Measurements from ENCODE around the gene KANSL3.

Gene KANSL3

GRCh38 chr2:96596596-96596995 lies 41.5 kb downstream of the KANSL3 start:
- in situ Hi-C loops (cut with HindIII; ENCODE audit: low sequenced_read_pairs) = no loop called here
- no peak for DNase-seq (ENCODE audit: low read depth)
- H3K4me3 ChIP-seq (ENCODE audit: low read depth, low read length) = no peak overlapping the region
- TF ChIP-seq CTCF (IDR thresholded peaks at IDR 0.05; ENCODE audit: low read depth, low read length, missing control alignments) = no peak

- in situ Hi-C loops (cut with HindIII; ENCODE audit: low sequenced_read_pairs) = no loop called here
- no peak for TF ChIP-seq CTCF (IDR thresholded peaks at IDR 0.05; ENCODE audit: low read depth, low read length, missing control alignments)
- no peak for DNase-seq (ENCODE audit: low read depth)
- H3K4me3 ChIP-seq (ENCODE audit: low read depth, low read length) = no peak overlapping the region
These were observed 43.4 kb downstream of the KANSL3 start for GRCh38 chr2:96594691-96595152.

GRCh38 chr2:96594282-96594681 lies 43.8 kb downstream of the KANSL3 start:
- TF ChIP-seq CTCF (IDR thresholded peaks at IDR 0.05; ENCODE audit: low read depth, low read length, missing control alignments) = no peak
- DNase-seq (ENCODE audit: low read depth) = no peak
- in situ Hi-C loops (cut with HindIII; ENCODE audit: low sequenced_read_pairs) = no loop called here
- no peak overlapping the region for H3K4me3 ChIP-seq (ENCODE audit: low read depth, low read length)

- in situ Hi-C loops (cut with HindIII; ENCODE audit: low sequenced_read_pairs) = no loop called here
These were observed 46.6 kb downstream of the KANSL3 start for GRCh38 chr2:96591494-96591893.

GRCh38 chr2:96591054-96591453 lies 47.1 kb downstream of the KANSL3 start:
- no peak for DNase-seq (ENCODE audit: low read depth)
- TF ChIP-seq CTCF (IDR thresholded peaks at IDR 0.05; ENCODE audit: low read depth, low read length, missing control alignments) = no peak
- in situ Hi-C loops (cut with HindIII; ENCODE audit: low sequenced_read_pairs) = no loop called here
- no peak overlapping the region for H3K4me3 ChIP-seq (ENCODE audit: low read depth, low read length)

More at GRCh38 chr2:96591494-96591893, 46.6 kb downstream of the KANSL3 start:
- TF ChIP-seq CTCF (IDR thresholded peaks at IDR 0.05; ENCODE audit: low read depth, low read length, missing control alignments) = no peak
- no peak for DNase-seq (ENCODE audit: low read depth)
- no peak overlapping the region for H3K4me3 ChIP-seq (ENCODE audit: low read depth, low read length)

GRCh38 chr2:96587843-96588242 lies 50.3 kb downstream of the KANSL3 start:
- DNase-seq (ENCODE audit: low read depth) = no peak
- in situ Hi-C loops (cut with HindIII; ENCODE audit: low sequenced_read_pairs) = no loop called here
- TF ChIP-seq CTCF (IDR thresholded peaks at IDR 0.05; ENCODE audit: low read depth, low read length, missing control alignments) = no peak
- H3K4me3 ChIP-seq (ENCODE audit: low read depth, low read length) = no peak overlapping the region

GRCh38 chr2:96584017-96584416 lies 54.1 kb downstream of the KANSL3 start:
- no peak for TF ChIP-seq CTCF (IDR thresholded peaks at IDR 0.05; ENCODE audit: low read depth, low read length, missing control alignments)
- DNase-seq (ENCODE audit: low read depth) = no peak
- in situ Hi-C loops (cut with HindIII; ENCODE audit: low sequenced_read_pairs) = no loop called here
- no peak overlapping the region for H3K4me3 ChIP-seq (ENCODE audit: low read depth, low read length)
